GM18511 (cell line): ENCODE data around the gene TET2.
A peak's percentile ranks its signal among the peaks of the same experiment; 100 is the strongest.

ENCODE experiments used
- ATAC-seq: cut with Tn5 transposase; IDR thresholded peaks from one replicate; pipeline ENCODE4 v1.9.1; 2021; ENCODE audit warnings: mild to moderate bottlenecking, moderate library complexity; ENCODE audit not compliant: unreplicated experiment

The TET2 gene

GRCh38 chr4:105230287-105230686 lies 83.6 kb downstream of the TET2 start:
- no peak for ATAC-seq

- no peak for ATAC-seq
These were observed 85.7 kb downstream of the TET2 start for GRCh38 chr4:105232374-105232773.

GRCh38 chr4:105234582-105234981 lies 87.9 kb downstream of the TET2 start:
- ATAC-seq: no peak

GRCh38 chr4:105236202-105236915 lies 89.7 kb downstream of the TET2 start:
- ATAC-seq: peak; percentile 83

GRCh38 chr4:105236916-105237311 lies 90.2 kb downstream of the TET2 start:
- peak; percentile 6 for ATAC-seq

GRCh38 chr4:105240037-105240436 lies 93.4 kb downstream of the TET2 start:
- ATAC-seq: no peak

GRCh38 chr4:105241451-105241850 lies 94.8 kb downstream of the TET2 start:
- no peak for ATAC-seq

- no peak for ATAC-seq
These were observed 96.8 kb downstream of the TET2 start for GRCh38 chr4:105243446-105243845.

GRCh38 chr4:105246712-105247111 lies 100.0 kb downstream of the TET2 start:
- ATAC-seq: no peak

- ATAC-seq: no peak
These were observed 101.9 kb downstream of the TET2 start for GRCh38 chr4:105248613-105249012.

GRCh38 chr4:105257817-105258495 lies 111.3 kb downstream of the TET2 start:
- no peak for ATAC-seq

- no peak for ATAC-seq
These were observed 119.0 kb downstream of the TET2 start for GRCh38 chr4:105265689-105266088.

GRCh38 chr4:105267280-105267679 lies 120.6 kb downstream of the TET2 start:
- ATAC-seq: no peak

GRCh38 chr4:105272002-105272401 lies 125.3 kb downstream of the TET2 start:
- no peak for ATAC-seq

- ATAC-seq: no peak
These were observed 126.6 kb downstream of the TET2 start for GRCh38 chr4:105273230-105273629.

- no peak for ATAC-seq
These were observed 127.4 kb downstream of the TET2 start for GRCh38 chr4:105274090-105274489.

- ATAC-seq: no peak
These were observed 127.8 kb downstream of the TET2 start for GRCh38 chr4:105274504-105274903.

- ATAC-seq: no peak
These were observed 129.9 kb downstream of the TET2 start for GRCh38 chr4:105276361-105277104.

GRCh38 chr4:105277702-105278101 lies 131.0 kb downstream of the TET2 start:
- no peak for ATAC-seq

- no peak for ATAC-seq
These were observed 132.6 kb downstream of the TET2 start for GRCh38 chr4:105279314-105279713.

- ATAC-seq: no peak
These were observed 133.9 kb downstream of the TET2 start for GRCh38 chr4:105280338-105281123.
